Measurements from ENCODE around the gene NRIP1.

NRIP1 gene

GRCh38 chr21:15097580-15097979, 32.8 kb upstream of the NRIP1 start:
- no peak overlapping the region for H3K4me3 ChIP-seq (replicated peaks; ENCODE audit: low read depth, low read length)
- TF ChIP-seq CTCF (IDR thresholded peaks at IDR 0.05; ENCODE audit: low read depth, low read length, missing control alignments): no peak
- no peak for DNase-seq (ENCODE audit: extremely low read depth, low read depth)

- DNase-seq (ENCODE audit: extremely low read depth, low read depth): no peak
- no peak overlapping the region for H3K4me3 ChIP-seq (replicated peaks; ENCODE audit: low read depth, low read length)
- TF ChIP-seq CTCF (IDR thresholded peaks at IDR 0.05; ENCODE audit: low read depth, low read length, missing control alignments): no peak
Observed at GRCh38 chr21:15096146-15096545, 31.3 kb upstream of the NRIP1 start.

GRCh38 chr21:15095326-15095725, 30.5 kb upstream of the NRIP1 start:
- no peak for DNase-seq (ENCODE audit: extremely low read depth, low read depth)
- no peak for TF ChIP-seq CTCF (IDR thresholded peaks at IDR 0.05; ENCODE audit: low read depth, low read length, missing control alignments)

GRCh38 chr21:15094706-15095105, 29.9 kb upstream of the NRIP1 start:
- no peak overlapping the region for H3K4me3 ChIP-seq (replicated peaks; ENCODE audit: low read depth, low read length)
- DNase-seq (ENCODE audit: extremely low read depth, low read depth): no peak
- TF ChIP-seq CTCF (IDR thresholded peaks at IDR 0.05; ENCODE audit: low read depth, low read length, missing control alignments): no peak

More at GRCh38 chr21:15095326-15095725, 30.5 kb upstream of the NRIP1 start:
- no peak overlapping the region for H3K4me3 ChIP-seq (replicated peaks; ENCODE audit: low read depth, low read length)

- no peak for TF ChIP-seq CTCF (IDR thresholded peaks at IDR 0.05; ENCODE audit: low read depth, low read length, missing control alignments)
- H3K4me3 ChIP-seq (replicated peaks; ENCODE audit: low read depth, low read length): no peak overlapping the region
- no peak for DNase-seq (ENCODE audit: extremely low read depth, low read depth)
Observed at GRCh38 chr21:15093216-15093615, 28.4 kb upstream of the NRIP1 start.

GRCh38 chr21:15092745-15093144, 27.9 kb upstream of the NRIP1 start:
- TF ChIP-seq CTCF (IDR thresholded peaks at IDR 0.05; ENCODE audit: low read depth, low read length, missing control alignments): no peak
- no peak for DNase-seq (ENCODE audit: extremely low read depth, low read depth)
- H3K4me3 ChIP-seq (replicated peaks; ENCODE audit: low read depth, low read length): no peak overlapping the region

- no peak for TF ChIP-seq CTCF (IDR thresholded peaks at IDR 0.05; ENCODE audit: low read depth, low read length, missing control alignments)
- DNase-seq (ENCODE audit: extremely low read depth, low read depth): no peak
- H3K4me3 ChIP-seq (replicated peaks; ENCODE audit: low read depth, low read length): no peak overlapping the region
Observed at GRCh38 chr21:15090390-15090789, 25.6 kb upstream of the NRIP1 start.
